HG03135 (cell line): ENCODE measurements around the gene CLCA4.
"Not testable (repeated sequence)": the region's sequence is repeated elsewhere in the genome, so short reads cannot be mapped to it uniquely, and the experiment has no call there.

Experiments used
- ATAC-seq: cut with Tn5 transposase; IDR thresholded peaks from one replicate; pipeline ENCODE4 v1.9.1; 2021; ENCODE audit warnings: mild to moderate bottlenecking, moderate library complexity; ENCODE audit not compliant: unreplicated experiment

Gene CLCA4

GRCh38 chr1:86530211-86530845 lies 16.6 kb upstream of the CLCA4 start:
- ATAC-seq: no peak

GRCh38 chr1:86537928-86538695 lies 8.8 kb upstream of the CLCA4 start:
- no peak for ATAC-seq

GRCh38 chr1:86538775-86539174 lies 8.1 kb upstream of the CLCA4 start:
- ATAC-seq: no peak

- no peak for ATAC-seq
Observed at GRCh38 chr1:86541859-86542258, 5.0 kb upstream of the CLCA4 start.

GRCh38 chr1:86542631-86543030 lies 4.2 kb upstream of the CLCA4 start:
- no peak for ATAC-seq

GRCh38 chr1:86548839-86549238 lies 2.0 kb downstream of the CLCA4 start:
- no peak for ATAC-seq

- ATAC-seq: no peak
Observed at GRCh38 chr1:86551305-86551704, 4.4 kb downstream of the CLCA4 start.

- no peak for ATAC-seq
Observed at GRCh38 chr1:86552376-86552775, 5.5 kb downstream of the CLCA4 start.

- no peak for ATAC-seq
Observed at GRCh38 chr1:86557739-86558138, 10.9 kb downstream of the CLCA4 start.

GRCh38 chr1:86563849-86564248 lies 17.0 kb downstream of the CLCA4 start:
- no peak for ATAC-seq

GRCh38 chr1:86567341-86567740 lies 20.5 kb downstream of the CLCA4 start:
- ATAC-seq: no peak

- ATAC-seq: no peak
Observed at GRCh38 chr1:86567878-86568277, 21.0 kb downstream of the CLCA4 start.

GRCh38 chr1:86573763-86574484 lies 27.0 kb downstream of the CLCA4 start:
- ATAC-seq: no peak

GRCh38 chr1:86581231-86581630 lies 34.4 kb downstream of the CLCA4 start:
- no peak for ATAC-seq

- ATAC-seq: no peak
Observed at GRCh38 chr1:86582161-86582560, 35.3 kb downstream of the CLCA4 start.

- no peak for ATAC-seq
Observed at GRCh38 chr1:86583032-86583431, 36.2 kb downstream of the CLCA4 start.

GRCh38 chr1:86583593-86583992 lies 36.7 kb downstream of the CLCA4 start:
- ATAC-seq: no peak

- no peak for ATAC-seq
Observed at GRCh38 chr1:86594284-86594770, 47.4 kb downstream of the CLCA4 start.

GRCh38 chr1:86596224-86596623 lies 49.3 kb downstream of the CLCA4 start:
- ATAC-seq: no peak

GRCh38 chr1:86596741-86597290 lies 49.9 kb downstream of the CLCA4 start:
- no peak for ATAC-seq

GRCh38 chr1:86606080-86606479 lies 59.2 kb downstream of the CLCA4 start:
- not testable (repeated sequence) for ATAC-seq
